Measurements from ENCODE around the gene ICAM1. TPM values are rescaled to one million over a fixed set of nuclear protein-coding genes. Genes with fewer than 3 reads are reported as not detected.
A peak's percentile ranks its signal among the peaks of the same experiment; 100 is the strongest.

The ICAM1 gene
- polyA plus RNA-seq, 1 donor (not counting 4 experiments of a cell fraction or from before 2014, with no cell fraction given): 0.30 TPM

- TF ChIP-seq, protein P1, sequence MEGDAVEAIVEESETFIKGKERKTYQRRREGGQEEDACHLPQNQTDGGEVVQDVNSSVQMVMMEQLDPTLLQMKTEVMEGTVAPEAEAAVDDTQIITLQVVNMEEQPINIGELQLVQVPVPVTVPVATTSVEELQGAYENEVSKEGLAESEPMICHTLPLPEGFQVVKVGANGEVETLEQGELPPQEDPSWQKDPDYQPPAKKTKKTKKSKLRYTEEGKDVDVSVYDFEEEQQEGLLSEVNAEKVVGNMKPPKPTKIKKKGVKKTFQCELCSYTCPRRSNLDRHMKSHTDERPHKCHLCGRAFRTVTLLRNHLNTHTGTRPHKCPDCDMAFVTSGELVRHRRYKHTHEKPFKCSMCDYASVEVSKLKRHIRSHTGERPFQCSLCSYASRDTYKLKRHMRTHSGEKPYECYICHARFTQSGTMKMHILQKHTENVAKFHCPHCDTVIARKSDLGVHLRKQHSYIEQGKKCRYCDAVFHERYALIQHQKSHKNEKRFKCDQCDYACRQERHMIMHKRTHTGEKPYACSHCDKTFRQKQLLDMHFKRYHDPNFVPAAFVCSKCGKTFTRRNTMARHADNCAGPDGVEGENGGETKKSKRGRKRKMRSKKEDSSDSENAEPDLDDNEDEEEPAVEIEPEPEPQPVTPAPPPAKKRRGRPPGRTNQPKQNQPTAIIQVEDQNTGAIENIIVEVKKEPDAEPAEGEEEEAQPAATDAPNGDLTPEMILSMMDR (optimal IDR thresholded peaks at IDR 0.05 in 1 of 3, IDR thresholded peaks at IDR 0.05 in 1 of 3, conservative IDR thresholded peaks at IDR 0.05 in 1 of 3; ENCODE audit: extremely low read depth in 1 of 3, insufficient read depth in 2 of 3, low read length in 3 of 3): no peak
- no peak for TF ChIP-seq EZH2 (IDR thresholded peaks at IDR 0.05; ENCODE audit: low read length)
- no peak overlapping the region for H3K27ac ChIP-seq (ENCODE audit: control insufficient read depth, insufficient read depth, low read length)
Observed at GRCh38 chr19:10270180-10270615, 722 bp upstream of the ICAM1 start.

DNA sequence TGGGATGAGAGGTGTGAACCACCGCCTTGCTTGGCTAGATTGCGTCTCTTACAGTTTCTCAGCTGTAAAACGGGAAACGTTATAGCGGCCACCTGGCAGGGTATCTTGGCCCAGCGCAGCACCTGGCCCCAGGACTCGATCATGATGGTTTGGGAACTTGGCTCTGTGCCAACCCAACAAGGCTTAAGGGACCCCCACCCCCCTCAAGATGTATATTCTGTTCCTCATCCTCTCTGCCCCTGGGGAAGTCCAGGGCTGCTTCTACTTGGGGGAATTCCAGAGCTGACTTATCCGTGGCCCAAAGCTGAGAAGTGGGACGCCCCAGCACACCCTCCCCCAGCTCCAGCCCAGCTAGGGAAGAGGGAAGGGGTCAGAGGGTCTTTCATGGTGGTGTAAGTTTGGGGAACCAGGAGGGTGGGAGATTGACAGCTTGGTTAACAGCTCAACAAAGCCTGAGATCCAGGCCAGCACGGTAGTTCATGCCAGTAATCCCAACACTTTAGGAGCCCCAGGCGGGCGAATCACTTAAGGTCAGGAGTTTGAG, 695 bp downstream of the ICAM1 start:
- Histone ChIP-seq H2AFZ (ENCODE audit: control insufficient read depth, low read length) (no peak overlapping the region), H3K4me1 (ENCODE audit: control insufficient read depth, extremely low read depth, insufficient read depth, low read length) (peaks cover 9% of the 10 kb centered on the region), H4K20me1 (ENCODE audit: control insufficient read depth, extremely low read depth, insufficient read depth, low read length) (no peaks in the 10 kb centered on the region)

More at GRCh38 chr19:10270180-10270615, 722 bp upstream of the ICAM1 start:
- dilution Hi-C loops (cut with MboI; ENCODE audit: extremely low pct_ligation_motif_present, low sequenced_read_pairs): no loop called here
- H3K9ac ChIP-seq (ENCODE audit: control insufficient read depth, extremely low read depth, insufficient read depth, low read length): peak overlapping the region; percentile 15
- no peaks in the 10 kb centered on the region for H3K79me2 ChIP-seq (ENCODE audit: control insufficient read depth, insufficient read depth, low read length)
- peak overlapping the region in 1 of 3 experiments; percentile 63 for H3K4me3 ChIP-seq (ENCODE audit: control insufficient read depth in 2 of 3, extremely low read depth in 1 of 3, insufficient read depth in 2 of 3, low read depth in 1 of 3, low read length in 3 of 3)
- H3K4me1 ChIP-seq (ENCODE audit: control insufficient read depth, extremely low read depth, insufficient read depth, low read length): peaks cover 9% of the 10 kb centered on the region
- H3K27me3 ChIP-seq (ENCODE audit: control insufficient read depth, extremely low read depth, insufficient read depth, low read length): peaks cover 23% of the 10 kb centered on the region
- no peaks in the 10 kb centered on the region for H3K9me1 ChIP-seq (ENCODE audit: control insufficient read depth, extremely low read depth, insufficient read depth, low read length)
- H4K20me1 ChIP-seq (ENCODE audit: control insufficient read depth, extremely low read depth, insufficient read depth, low read length): no peaks in the 10 kb centered on the region
- no peaks in the 10 kb centered on the region for H3K9me3 ChIP-seq (ENCODE audit: control insufficient read depth, low read depth, low read length)
- DNase-seq (ENCODE audit: low read depth, low spot score) (no peak), FAIRE-seq (no peak)
- peak overlapping the region; percentile 46 for H2AFZ ChIP-seq (ENCODE audit: control insufficient read depth, low read length)
- no peaks in the 10 kb centered on the region for H3K36me3 ChIP-seq (ENCODE audit: control insufficient read depth in 2 of 2, extremely low read depth in 1 of 2, insufficient read depth in 2 of 2, low read length in 2 of 2)
- H3K4me2 ChIP-seq (ENCODE audit: control insufficient read depth, extremely low read depth, insufficient read depth, low read depth, low read length): peak overlapping the region; percentile 78

More for the DNA sequence above, 695 bp downstream of the ICAM1 start:
- H3K9ac ChIP-seq (ENCODE audit: control insufficient read depth, extremely low read depth, insufficient read depth, low read length): no peak overlapping the region
- H3K79me2 ChIP-seq (ENCODE audit: control insufficient read depth, insufficient read depth, low read length): no peaks in the 10 kb centered on the region
- H3K27me3 ChIP-seq (ENCODE audit: control insufficient read depth, extremely low read depth, insufficient read depth, low read length): peaks cover 23% of the 10 kb centered on the region
- dilution Hi-C loops (cut with MboI; ENCODE audit: extremely low pct_ligation_motif_present, low sequenced_read_pairs): no loop called here
- H3K4me2 ChIP-seq (ENCODE audit: control insufficient read depth, extremely low read depth, insufficient read depth, low read depth, low read length): no peak overlapping the region
- H3K36me3 ChIP-seq (ENCODE audit: control insufficient read depth in 2 of 2, extremely low read depth in 1 of 2, insufficient read depth in 2 of 2, low read length in 2 of 2): no peaks in the 10 kb centered on the region
- FAIRE-seq (no peak), DNase-seq (ENCODE audit: low read depth, low spot score) (no peak)
- no peaks in the 10 kb centered on the region for H3K9me3 ChIP-seq (ENCODE audit: control insufficient read depth, low read depth, low read length)
- no peak overlapping the region for H3K4me3 ChIP-seq (ENCODE audit: control insufficient read depth in 2 of 3, extremely low read depth in 1 of 3, insufficient read depth in 2 of 3, low read depth in 1 of 3, low read length in 3 of 3)
- no peak for TF ChIP-seq EZH2 (IDR thresholded peaks at IDR 0.05; ENCODE audit: low read length)
- TF ChIP-seq, protein P1 (optimal IDR thresholded peaks at IDR 0.05 in 1 of 3, IDR thresholded peaks at IDR 0.05 in 1 of 3, conservative IDR thresholded peaks at IDR 0.05 in 1 of 3; ENCODE audit: extremely low read depth in 1 of 3, insufficient read depth in 2 of 3, low read length in 3 of 3): no peak
- no peak overlapping the region for H3K27ac ChIP-seq (ENCODE audit: control insufficient read depth, insufficient read depth, low read length)
- no peaks in the 10 kb centered on the region for H3K9me1 ChIP-seq (ENCODE audit: control insufficient read depth, extremely low read depth, insufficient read depth, low read length)
